NCI-H2107 (cell line): Measurements from ENCODE around the gene C1orf115.
"Not testable (repeated sequence)": the region's sequence is repeated elsewhere in the genome, so short reads cannot be mapped to it uniquely, and the experiment has no call there.

Experiments used
- DNase-seq: peaks from one replicate; lab custom pipeline; 2025; lab: John Stamatoyannopoulos, UW

Gene C1orf115

GRCh38 chr1:220690140-220691052 lies at the start of gene C1orf115:
TSS of gene C1orf115 (plus strand) at chr1:220690363. CDS start at chr1:220690403, 40 bp downstream.
- peak; percentile 70 for DNase-seq

- no peak for DNase-seq
Observed at GRCh38 chr1:220642285-220642684, 47.9 kb upstream of the C1orf115 start.

- no peak for DNase-seq
Observed at GRCh38 chr1:220652995-220653394, 37.2 kb upstream of the C1orf115 start.

DNA sequence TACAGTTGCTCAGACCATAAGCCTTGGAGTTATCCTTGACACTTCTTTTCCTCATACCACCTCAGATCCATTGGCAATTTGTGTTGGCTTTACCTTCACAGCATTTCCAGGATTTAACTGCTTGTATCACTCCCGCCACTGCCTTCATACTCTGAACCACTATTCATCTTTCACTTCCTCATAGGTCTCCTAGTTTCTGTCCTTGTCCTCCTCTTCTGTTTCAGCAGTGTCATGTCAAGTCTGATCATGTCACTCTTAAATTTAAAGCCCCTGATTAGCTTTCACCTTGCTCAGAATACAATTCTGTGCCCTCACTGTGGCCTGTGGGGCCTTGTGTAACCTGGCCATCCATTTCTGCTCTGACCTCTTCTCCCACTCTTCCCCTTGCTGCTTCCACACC lies 34.7 kb upstream of the C1orf115 start:
- DNase-seq: no peak

DNA sequence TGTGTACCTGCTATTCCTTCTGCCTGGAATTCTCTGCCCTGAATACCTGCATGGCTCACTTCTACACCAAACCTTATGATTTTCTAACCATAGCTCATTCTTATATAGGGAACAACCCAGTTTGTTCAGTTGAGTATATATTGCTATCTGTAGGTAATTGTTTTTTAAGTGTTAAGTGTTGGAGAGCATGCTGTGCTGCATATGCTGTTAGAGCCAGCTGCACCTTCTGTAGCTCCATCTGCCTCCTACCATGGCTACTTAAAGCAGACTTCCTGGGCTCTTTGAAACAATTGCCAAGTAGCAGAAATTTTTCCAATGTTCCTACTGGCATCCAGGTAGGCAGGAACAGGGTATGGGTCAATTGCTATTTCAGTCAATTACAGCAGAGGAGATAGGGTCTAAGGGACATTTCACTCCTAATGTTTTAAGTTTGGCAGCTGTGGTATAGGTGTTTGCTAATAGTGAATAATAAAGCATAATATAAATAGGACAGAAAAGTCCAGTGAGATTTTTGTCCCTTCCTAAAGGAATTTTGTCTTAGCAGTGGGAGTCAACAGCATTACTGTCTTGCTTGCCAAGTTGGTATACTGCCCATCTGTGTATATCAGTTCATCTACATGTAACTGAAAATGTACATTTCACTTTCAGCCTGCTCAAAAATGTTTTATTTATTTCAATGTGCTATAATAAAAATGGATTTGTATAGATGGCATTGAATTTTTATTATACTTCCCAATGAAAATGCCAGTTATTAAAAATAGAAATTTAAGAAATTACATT lies 34.0 kb upstream of the C1orf115 start:
- DNase-seq: no peak

DNA sequence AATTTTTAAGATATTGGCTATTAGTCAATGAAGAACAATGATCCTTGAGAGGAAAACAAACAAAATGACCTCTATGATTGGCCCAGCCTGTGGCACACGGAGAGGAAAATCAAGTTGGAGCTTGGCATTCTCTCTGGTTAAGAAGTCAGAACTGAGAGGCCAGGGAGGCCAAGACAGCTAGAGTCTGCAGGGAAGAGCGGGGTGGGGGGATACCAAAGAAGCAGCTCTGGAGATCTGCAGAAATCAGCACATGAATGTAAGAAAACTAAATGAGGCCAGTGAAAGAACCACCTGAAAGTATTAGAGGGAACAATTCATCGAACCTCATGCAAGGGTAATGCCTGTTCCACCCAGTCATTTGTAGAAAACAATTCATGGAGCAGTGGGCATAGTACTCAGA lies 23.8 kb upstream of the C1orf115 start:
- DNase-seq: no peak

- DNase-seq: no peak
Observed at GRCh38 chr1:220669005-220669404, 21.2 kb upstream of the C1orf115 start.

DNA sequence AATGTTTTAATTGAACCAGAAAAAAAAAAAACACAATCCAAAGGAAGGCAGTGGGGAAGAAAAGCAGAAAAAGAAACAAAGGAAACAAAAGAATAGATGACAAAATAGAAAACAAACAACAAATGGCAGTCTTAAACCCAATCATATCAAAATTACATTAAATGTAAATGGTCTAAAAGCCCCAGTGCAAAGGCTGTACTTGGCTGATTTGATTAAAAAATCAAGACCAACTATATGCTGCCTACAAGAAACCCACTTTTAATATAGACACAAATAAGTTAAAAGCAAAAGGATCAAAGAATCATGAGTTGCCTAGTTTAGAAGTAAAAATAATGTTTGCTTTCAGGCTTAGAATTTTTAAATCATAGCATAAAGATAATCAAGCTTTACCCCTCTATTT lies 19.8 kb upstream of the C1orf115 start:
- no peak for DNase-seq

GRCh38 chr1:220673921-220674320 lies 16.2 kb upstream of the C1orf115 start:
- DNase-seq: no peak

DNA sequence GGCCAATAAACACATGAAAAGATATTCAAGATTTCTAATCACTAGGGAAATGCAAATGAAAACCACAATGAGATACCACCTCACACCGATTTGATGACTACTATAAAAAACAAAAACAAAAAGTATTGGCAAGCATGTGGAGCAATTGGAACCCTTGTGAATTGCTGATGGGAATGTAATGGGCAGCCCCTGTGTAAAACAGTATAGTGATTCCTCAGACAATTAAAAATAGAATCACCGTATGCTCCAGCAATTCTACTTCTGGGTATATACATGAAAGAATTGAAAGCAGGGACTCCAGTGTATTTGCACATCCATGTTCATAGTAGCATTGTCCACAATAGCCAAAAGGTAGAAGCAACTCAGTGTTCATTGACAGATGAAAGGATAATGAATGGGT lies 12.9 kb upstream of the C1orf115 start:
- no peak for DNase-seq

DNA sequence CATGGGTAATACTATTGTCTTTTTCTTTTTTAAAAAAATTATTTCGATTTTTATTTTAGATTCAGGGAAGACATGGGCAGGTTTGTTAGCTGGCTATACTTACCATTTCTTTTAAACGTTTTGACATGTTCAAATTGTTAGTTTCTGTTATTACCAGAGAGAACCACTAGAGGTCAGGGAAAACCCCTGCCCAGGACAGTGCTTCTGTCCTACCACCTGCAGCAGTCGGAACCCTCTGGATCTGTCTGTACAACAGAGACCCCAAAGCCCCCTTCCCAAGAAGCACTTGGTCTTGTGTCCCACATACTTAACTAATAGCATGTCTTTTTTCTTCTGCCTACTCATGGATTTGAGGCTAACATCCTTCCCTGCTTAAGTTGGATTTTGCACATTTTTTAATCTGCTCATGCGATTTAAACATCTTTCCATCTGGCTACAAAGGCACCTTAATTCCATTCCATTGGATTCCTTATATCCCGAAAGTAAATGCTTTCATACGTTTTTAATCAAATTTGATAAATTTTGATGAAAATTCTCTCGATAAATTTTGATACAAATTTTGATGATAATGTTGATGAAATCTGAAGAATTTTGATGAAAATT lies 10.0 kb upstream of the C1orf115 start:
- no peak for DNase-seq

DNA sequence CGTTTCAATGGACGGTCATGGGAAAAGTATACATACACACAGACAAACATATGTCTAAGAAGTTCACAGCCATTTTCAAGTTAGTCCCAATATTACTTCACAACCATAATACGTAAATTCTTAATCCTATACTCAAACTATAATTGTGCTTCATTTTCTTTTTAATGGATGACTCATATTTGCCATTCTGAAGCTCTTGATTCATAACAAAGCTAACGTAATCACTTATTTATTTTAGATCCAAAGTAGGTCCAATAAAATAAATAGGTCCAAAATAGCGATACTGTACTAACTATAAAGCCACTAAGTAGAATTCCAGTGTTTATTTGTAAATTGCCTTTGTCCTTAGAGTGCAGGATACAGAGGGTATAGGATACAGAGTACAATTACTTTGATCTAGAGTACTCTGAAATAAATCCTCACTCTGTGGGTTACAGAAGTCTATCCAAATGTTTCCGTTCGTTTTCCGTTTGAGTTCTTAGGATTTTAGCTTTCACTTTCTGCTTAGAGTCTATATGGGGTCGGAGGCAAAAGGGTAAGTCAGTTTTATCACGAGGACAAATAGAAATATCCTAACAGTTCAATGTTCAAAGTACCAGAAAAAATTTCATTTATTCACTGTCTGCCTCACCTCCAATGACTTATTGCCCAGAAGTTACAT lies 8.8 kb upstream of the C1orf115 start:
- DNase-seq: no peak

DNA sequence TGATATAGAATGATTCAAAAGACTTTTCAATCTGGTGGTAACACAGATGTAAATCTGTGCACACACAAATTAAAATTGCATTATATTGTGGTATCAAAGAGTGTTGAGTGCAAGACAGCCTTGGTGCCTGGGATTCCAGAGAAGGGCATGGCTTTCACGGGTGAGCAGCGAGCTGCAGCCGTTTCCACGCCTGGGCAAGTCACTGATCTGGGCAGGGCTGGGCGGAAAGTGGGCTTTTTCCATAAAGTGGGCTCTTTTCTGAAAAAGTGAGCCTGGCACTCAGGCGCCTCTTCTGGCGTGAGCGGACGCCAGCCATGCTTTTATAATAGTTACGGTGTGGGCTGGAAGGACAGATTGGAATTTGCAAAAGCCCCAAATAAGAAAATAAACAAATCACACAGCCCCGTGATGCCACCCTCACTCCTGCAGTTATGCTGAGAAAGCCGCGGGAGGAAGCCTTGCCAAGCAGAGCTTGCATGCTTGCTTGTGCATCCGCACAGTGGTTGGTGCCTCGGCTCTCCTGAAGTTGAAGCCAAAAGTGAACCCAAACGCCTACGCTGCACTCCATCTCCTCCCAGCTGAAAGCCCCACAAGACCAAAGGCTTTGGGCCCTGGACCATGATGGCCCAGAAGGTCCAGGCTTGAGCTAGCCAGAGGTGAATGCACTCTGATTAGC lies 7.1 kb upstream of the C1orf115 start:
- DNase-seq: no peak

DNA sequence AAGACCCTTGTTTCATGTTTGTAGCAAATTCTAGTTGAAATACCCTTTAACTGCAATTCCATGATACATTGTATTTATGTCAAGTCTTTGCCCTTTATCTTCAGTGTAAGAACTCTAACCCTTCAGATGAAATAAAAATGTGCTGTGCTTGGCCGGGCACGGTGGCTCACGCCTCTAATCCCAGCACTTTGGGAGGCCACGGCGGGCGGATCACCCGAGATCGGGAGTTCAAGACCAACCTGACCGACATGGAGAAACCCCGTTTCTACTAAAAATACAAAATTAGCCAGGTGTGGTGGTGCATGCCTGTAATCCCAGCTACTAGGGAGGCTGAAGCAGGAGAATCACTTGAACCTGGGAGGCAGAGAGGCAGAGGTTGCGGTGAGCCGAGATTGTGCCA lies 6.4 kb upstream of the C1orf115 start:
- DNase-seq: not testable (repeated sequence)

DNA sequence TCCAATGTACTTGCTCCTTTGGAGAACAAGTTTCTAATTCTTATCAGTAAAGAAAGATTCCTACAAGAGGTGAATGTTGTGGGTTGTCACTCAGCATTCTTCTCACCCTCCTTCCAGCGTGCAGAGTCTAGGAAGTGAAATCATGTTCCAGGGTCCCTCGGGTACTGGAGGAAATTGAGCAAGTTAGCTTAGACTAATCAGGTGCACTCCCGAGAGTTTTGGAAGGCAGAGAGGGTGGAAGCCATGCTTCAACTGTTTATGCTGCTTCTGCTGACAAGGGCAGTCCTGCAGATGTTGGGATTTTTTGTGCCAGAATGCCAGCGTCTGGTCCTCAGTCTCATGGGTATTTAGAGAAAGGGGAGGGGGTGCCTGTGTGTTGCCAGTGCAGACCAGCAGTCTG lies 5.3 kb upstream of the C1orf115 start:
- no peak for DNase-seq

GRCh38 chr1:220685879-220686278 lies 4.3 kb upstream of the C1orf115 start:
- DNase-seq: no peak

- no peak for DNase-seq
Observed at GRCh38 chr1:220687809-220688208, 2.4 kb upstream of the C1orf115 start.

- DNase-seq: no peak
Observed at GRCh38 chr1:220689666-220690065, 497 bp upstream of the C1orf115 start.

DNA sequence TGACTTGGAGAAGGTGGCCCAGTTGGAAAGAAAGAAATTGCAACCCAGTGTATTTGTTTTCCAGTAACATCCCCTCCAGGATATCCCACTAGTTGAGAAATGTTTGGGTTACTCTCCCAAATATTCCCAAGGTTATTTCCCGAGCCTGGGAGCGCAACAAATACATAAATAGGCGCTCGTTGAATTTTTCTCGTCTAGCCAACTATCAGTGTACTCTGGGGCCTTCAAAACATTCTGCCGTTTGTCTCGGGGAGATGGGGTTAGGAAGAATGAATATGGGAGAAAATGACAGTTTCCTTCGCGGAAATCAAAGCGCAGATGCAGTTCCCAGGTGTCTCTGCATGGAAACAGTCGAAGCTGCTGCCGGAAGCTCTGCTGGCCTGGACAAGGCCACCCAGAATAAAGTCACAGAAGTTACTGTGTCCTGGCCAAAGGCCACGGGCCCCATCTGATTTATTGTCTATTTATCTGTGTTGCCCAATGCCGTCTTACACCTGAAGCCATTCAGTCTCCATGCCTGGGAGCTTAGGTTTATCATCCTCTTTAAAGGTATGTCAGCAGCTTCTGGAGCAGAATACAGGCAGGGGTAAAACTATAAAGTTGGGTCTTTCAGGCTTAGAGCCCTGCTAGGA lies 1.0 kb downstream of the C1orf115 start:
- DNase-seq: no peak

- DNase-seq: no peak
Observed at GRCh38 chr1:220692436-220693228, 2.5 kb downstream of the C1orf115 start.
